ENCODE results near the gene LMF1.

DNA sequence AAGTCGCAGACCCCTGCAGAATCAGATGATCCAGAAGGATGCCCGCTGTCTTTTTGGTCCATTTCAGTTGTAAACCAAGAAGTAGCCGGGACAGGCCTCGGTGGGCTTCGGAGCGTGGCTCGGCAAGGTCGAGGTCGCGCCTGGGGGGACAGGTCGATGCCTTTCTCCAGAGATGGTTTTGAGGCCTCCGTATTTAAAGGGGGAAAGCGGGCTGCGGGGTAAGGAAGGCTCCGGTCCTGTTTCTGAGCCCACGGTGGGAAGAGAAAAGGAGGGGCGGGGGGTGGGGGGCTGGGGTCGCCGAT, 162.7 kb downstream of the LMF1 start:
- TF ChIP-seq, protein P1, sequence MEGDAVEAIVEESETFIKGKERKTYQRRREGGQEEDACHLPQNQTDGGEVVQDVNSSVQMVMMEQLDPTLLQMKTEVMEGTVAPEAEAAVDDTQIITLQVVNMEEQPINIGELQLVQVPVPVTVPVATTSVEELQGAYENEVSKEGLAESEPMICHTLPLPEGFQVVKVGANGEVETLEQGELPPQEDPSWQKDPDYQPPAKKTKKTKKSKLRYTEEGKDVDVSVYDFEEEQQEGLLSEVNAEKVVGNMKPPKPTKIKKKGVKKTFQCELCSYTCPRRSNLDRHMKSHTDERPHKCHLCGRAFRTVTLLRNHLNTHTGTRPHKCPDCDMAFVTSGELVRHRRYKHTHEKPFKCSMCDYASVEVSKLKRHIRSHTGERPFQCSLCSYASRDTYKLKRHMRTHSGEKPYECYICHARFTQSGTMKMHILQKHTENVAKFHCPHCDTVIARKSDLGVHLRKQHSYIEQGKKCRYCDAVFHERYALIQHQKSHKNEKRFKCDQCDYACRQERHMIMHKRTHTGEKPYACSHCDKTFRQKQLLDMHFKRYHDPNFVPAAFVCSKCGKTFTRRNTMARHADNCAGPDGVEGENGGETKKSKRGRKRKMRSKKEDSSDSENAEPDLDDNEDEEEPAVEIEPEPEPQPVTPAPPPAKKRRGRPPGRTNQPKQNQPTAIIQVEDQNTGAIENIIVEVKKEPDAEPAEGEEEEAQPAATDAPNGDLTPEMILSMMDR (IDR thresholded peaks at IDR 0.05; ENCODE audit: insufficient read depth, low read length, poor library complexity, severe bottlenecking): no peak
- TF ChIP-seq EZH2phosphoT487 (conservative IDR thresholded peaks at IDR 0.05; ENCODE audit: low read length): no peak

Measured in SU-DHL-6 (cell line).